H9 (cell line): ENCODE data around the gene MRPL28. TPM values are rescaled to one million over a fixed set of nuclear protein-coding genes. Genes with fewer than 3 reads are reported as not detected.

Experiments
- DNase-seq: peaks from one replicate; pipeline ENCODE4 v3.0.0-alpha.2; 2017
- H2AFZ ChIP-seq: one replicate; pipeline ENCODE4 v1.6.1; 2013; ENCODE audit warnings: mild to moderate bottlenecking, low read length, control low read depth, moderate library complexity
- H2AK5ac ChIP-seq: 2 replicates; pipeline ENCODE4 v1.6.1; 2013; ENCODE audit warnings: low read length, control low read depth, mixed read lengths; ENCODE audit not compliant: insufficient read length
- H2BK120ac ChIP-seq: one replicate; pipeline ENCODE4 v1.6.1; 2013; ENCODE audit warnings: low read depth, mild to moderate bottlenecking, low read length, control low read depth, inconsistent platforms; ENCODE audit not compliant: poor library complexity, severe bottlenecking
- H2BK12ac ChIP-seq: 2 replicates; pipeline ENCODE4 v1.6.1; 2013; ENCODE audit warnings: low read length, control low read depth, mixed read lengths, low read depth; ENCODE audit not compliant: insufficient read length
- H2BK15ac ChIP-seq: 2 replicates; pipeline ENCODE4 v1.6.1; 2013; ENCODE audit warnings: low read depth, low read length, control low read depth
- H2BK20ac ChIP-seq: one replicate; pipeline ENCODE4 v1.6.1; 2013; ENCODE audit warnings: low read depth, mild to moderate bottlenecking, low read length, control low read depth, inconsistent platforms; ENCODE audit not compliant: poor library complexity, severe bottlenecking
- H2BK5ac ChIP-seq: 2 replicates; pipeline ENCODE4 v1.6.1; 2013; ENCODE audit warnings: low read length, control low read depth, mixed read lengths; ENCODE audit not compliant: insufficient read length
- H3K14ac ChIP-seq: 2 replicates; pipeline ENCODE4 v1.6.1; 2013; ENCODE audit warnings: low read length, control low read depth; ENCODE audit not compliant: insufficient read depth
- H3K18ac ChIP-seq: 2 replicates; pipeline ENCODE4 v1.6.1; 2013; ENCODE audit warnings: low read depth, mild to moderate bottlenecking, mixed read lengths, low read length, control low read depth; ENCODE audit not compliant: insufficient read length
- H3K23ac ChIP-seq: 2 replicates; pipeline ENCODE4 v1.6.1; 2013; ENCODE audit warnings: low read length, control low read depth, mixed read lengths, low read depth; ENCODE audit not compliant: insufficient read length
- H3K23me2 ChIP-seq: 2 replicates; pipeline ENCODE4 v1.6.1; 2013; ENCODE audit warnings: low read depth, mild to moderate bottlenecking, mixed read lengths, low read length, control low read depth; ENCODE audit not compliant: insufficient read length, poor library complexity, severe bottlenecking
- H3K27ac ChIP-seq: 2 replicates; pipeline ENCODE4 v1.5.1; 2013; ENCODE audit warnings: low read length, control low read depth, mixed read lengths, low read depth; ENCODE audit not compliant: insufficient read length
- H3K27me3 ChIP-seq: 2 replicates; pipeline ENCODE4 v1.6.1; 2013; ENCODE audit warnings: low read length, control low read depth, inconsistent platforms; ENCODE audit not compliant: insufficient read depth
- H3K4ac ChIP-seq: 2 replicates; pipeline ENCODE4 v1.6.1; 2013; ENCODE audit warnings: low read depth, mild to moderate bottlenecking, control low read depth, inconsistent platforms, low read length, moderate library complexity
- H3K4me1 ChIP-seq: 2 replicates; pipeline ENCODE4 v1.6.1; 2013; ENCODE audit warnings: low read length, control low read depth, inconsistent platforms; ENCODE audit not compliant: insufficient read depth
- H3K4me2 ChIP-seq: 2 replicates; pipeline ENCODE4 v1.6.1; 2013; ENCODE audit warnings: low read length, control low read depth, mixed read lengths; ENCODE audit not compliant: insufficient read length, insufficient read depth
- H3K56ac ChIP-seq: 2 replicates; pipeline ENCODE4 v1.6.1; 2013; ENCODE audit warnings: low read depth, mild to moderate bottlenecking, mixed read lengths, low read length, control low read depth; ENCODE audit not compliant: insufficient read length
- H3K79me1 ChIP-seq: 2 replicates; pipeline ENCODE4 v1.6.1; 2013; ENCODE audit warnings: low read depth, mild to moderate bottlenecking, moderate library complexity, low read length, control low read depth, inconsistent platforms; ENCODE audit not compliant: insufficient read depth, poor library complexity, severe bottlenecking
- H3K79me2 ChIP-seq: 2 replicates; pipeline ENCODE4 v1.6.1; 2013; ENCODE audit warnings: low read length, control low read depth, inconsistent platforms; ENCODE audit not compliant: insufficient read depth
- H3K9ac ChIP-seq: 2 replicates; pipeline ENCODE4 v1.6.1; 2013; ENCODE audit warnings: low read length, control low read depth, mixed read lengths; ENCODE audit not compliant: insufficient read length; ENCODE audit errors: extremely low read depth
- H3K9me3 ChIP-seq: one replicate; pipeline ENCODE4 v1.6.1; 2013; ENCODE audit warnings: low read depth, low read length, inconsistent platforms; ENCODE audit not compliant: control insufficient read depth
- H3T11ph ChIP-seq: one replicate; pipeline ENCODE4 v1.6.1; 2013; ENCODE audit warnings: mild to moderate bottlenecking, low read length, control low read depth, inconsistent platforms
- H4K20me1 ChIP-seq: one replicate; pipeline ENCODE4 v1.6.1; 2013; ENCODE audit not compliant: control insufficient read depth, insufficient read length, insufficient read depth
- H4K5ac ChIP-seq: 2 replicates; pipeline ENCODE4 v1.6.1; 2013; ENCODE audit warnings: low read depth, mild to moderate bottlenecking, mixed read lengths, low read length, control low read depth; ENCODE audit not compliant: insufficient read length
- H4K8ac ChIP-seq: replicated peaks from 2 replicates; pipeline ENCODE4 v1.6.1; 2013; ENCODE audit warnings: low read length, control low read depth, mixed read lengths, low read depth; ENCODE audit not compliant: insufficient read length
- H4K91ac ChIP-seq: 2 replicates; pipeline ENCODE4 v1.6.1; 2013; ENCODE audit warnings: low read depth, mild to moderate bottlenecking, moderate library complexity, mixed read lengths, low read length, control low read depth; ENCODE audit not compliant: insufficient read length
- H3K27ac Mint-ChIP-seq, 3 experiments: 2 replicates in 2 of 3; 3 replicates in 1 of 3; pipeline ENCODE4 v1.8.0; 2020 to 2021; ENCODE audit warnings: mixed read lengths in 3 of 3, mild to moderate bottlenecking in 1 of 3, moderate library complexity in 1 of 3
- H3K27me3 Mint-ChIP-seq: 2 replicates; pipeline ENCODE4 v1.8.0; 2021; ENCODE audit warnings: low read depth, mild to moderate bottlenecking, moderate library complexity, mixed read lengths
- H3K36me3 Mint-ChIP-seq, 3 experiments: 2 replicates in 2 of 3; 3 replicates in 1 of 3; pipeline ENCODE4 v1.8.0; 2020 to 2021; ENCODE audit warnings: low read depth in 3 of 3, mixed read lengths in 3 of 3; ENCODE audit not compliant: insufficient read depth in 1 of 3
- H3K4me1 Mint-ChIP-seq, 2 experiments: 2 replicates each; pipeline ENCODE4 v1.8.0; 2020; ENCODE audit warnings: mixed read lengths in 2 of 2
- H3K4me3 Mint-ChIP-seq, 2 experiments: 2 replicates in 1 of 2; 3 replicates in 1 of 2; pipeline ENCODE4 v1.8.0; 2020 to 2021; ENCODE audit warnings: mild to moderate bottlenecking in 2 of 2, mixed read lengths in 2 of 2, moderate library complexity in 1 of 2
- H3K9me3 Mint-ChIP-seq, 2 experiments: 2 replicates in 1 of 2; 3 replicates in 1 of 2; pipeline ENCODE4 v1.8.0; 2020; ENCODE audit warnings: mild to moderate bottlenecking in 2 of 2, mixed read lengths in 2 of 2, moderate library complexity in 1 of 2
- WGBS: extraction: QIAGEN DNeasy Blood & Tissue Kit; methylation state at CpG from one replicate; pipeline ENCODE4 v1.1.7; 2013; ENCODE audit warnings: missing lambda C conversion rate, low lambda C conversion rate, mixed read lengths; ENCODE audit not compliant: insufficient read length; ENCODE audit errors: extremely low coverage; 5-methylcytosine and 5-hydroxymethylcytosine counted together
- total RNA-seq: library from RNA; stranded (reverse); gene quantifications from 2 replicates; pipeline ENCODE4 v1.2.1, GENCODE V29; 2021
- TF ChIP-seq, protein P1 (sequence below): fragments of 200-600 bp; sonication (generic); conservative IDR thresholded peaks from 3 replicates; pipeline ENCODE4 v1.8.0; 2021; ENCODE audit warnings: antibody characterized with exemption, mild to moderate bottlenecking

The MRPL28 gene
- total RNA-seq, 1 experiment from 2014 or later: 154 TPM

DNA sequence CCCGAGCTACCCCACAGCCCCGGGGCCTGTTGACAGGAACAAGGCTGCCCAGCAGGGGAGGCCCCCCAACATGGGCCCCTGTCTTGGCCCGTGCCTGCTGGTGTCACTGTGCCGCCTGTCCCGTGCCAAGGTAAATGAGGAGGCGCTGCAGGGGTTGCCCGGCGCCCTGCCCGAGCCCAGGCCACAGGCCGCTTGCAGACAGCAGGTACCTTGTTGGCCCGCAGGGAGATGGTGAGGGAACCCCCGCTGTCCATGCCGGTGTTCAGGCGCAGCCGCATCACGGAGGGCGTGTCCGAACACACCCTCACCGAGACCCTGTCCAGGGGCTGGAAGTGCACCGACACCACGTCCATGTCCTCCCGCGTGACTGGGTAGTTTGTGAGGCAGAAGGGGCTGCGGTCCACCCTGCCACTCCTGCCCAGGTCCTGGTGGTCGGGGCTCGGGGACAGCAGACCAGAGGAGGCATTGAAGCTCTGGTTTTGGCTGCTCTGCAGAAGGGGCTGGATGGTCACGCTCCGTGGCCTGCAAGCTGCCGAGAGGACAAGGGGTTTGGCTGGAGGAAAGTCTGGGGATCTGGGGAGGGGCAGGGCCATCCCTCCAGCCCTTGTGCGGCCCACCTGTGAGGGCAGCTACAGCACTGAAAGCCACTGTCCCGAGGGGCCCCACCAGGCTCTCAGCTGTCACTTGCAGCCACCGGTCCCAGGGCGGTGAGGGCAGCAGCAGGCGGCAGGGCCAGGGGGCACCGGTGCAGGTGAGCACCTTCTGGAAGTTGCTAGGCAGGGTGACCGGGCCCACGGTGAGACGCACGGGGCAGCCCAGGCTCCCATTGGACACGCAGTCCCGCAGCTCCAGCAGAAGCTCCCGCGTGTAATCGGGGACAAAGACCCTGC is 5.8 kb upstream of the MRPL28 start:
- Histone ChIP-seq H3K9me3 (no peaks in the 10 kb centered on the region), H2BK20ac (no peak overlapping the region), H4K8ac (no peak overlapping the region), H3K56ac (no peak overlapping the region), H3K27ac (no peak overlapping the region), H2BK12ac (no peak overlapping the region), H3K18ac (no peak overlapping the region), H2BK5ac (no peak overlapping the region), H2AFZ (no peak overlapping the region), H3K4me2 (no peak overlapping the region), H2BK15ac (no peak overlapping the region), H3K23me2 (peaks cover 4% of the 10 kb centered on the region), H2AK5ac (no peak overlapping the region), H4K20me1 (no peaks in the 10 kb centered on the region), H3K9ac (no peak overlapping the region), H3K27me3 (no peaks in the 10 kb centered on the region), H3K4ac (no peak overlapping the region), H3K23ac (no peak overlapping the region), H2BK120ac (no peak overlapping the region), H3K14ac (no peak overlapping the region), H3K79me2 (no peaks in the 10 kb centered on the region; the same call in 1 of the 2 replicates), H4K91ac (no peak overlapping the region), H4K5ac (no peak overlapping the region), H3T11ph (no peak overlapping the region), H3K79me1 (no peaks in the 10 kb centered on the region), H3K4me1 (no peaks in the 10 kb centered on the region)
- Mint-ChIP-seq H3K27me3 (no peaks in the 10 kb centered on the region), H3K4me1 (peaks cover 7 to 21% of the 10 kb centered on the region in 2 experiments), H3K27ac (no peak overlapping the region; a peak in 1 of 7 replicates), H3K9me3 (no peaks in the 10 kb centered on the region), H3K4me3 (no peak overlapping the region), H3K36me3 (peaks cover 5 to 47% (median 20%) of the 10 kb centered on the region in 3 experiments)
- WGBS: no CpG with 5 or more reads among the region's 44 CpGs
- no peak for DNase-seq
- TF ChIP-seq, protein P1, sequence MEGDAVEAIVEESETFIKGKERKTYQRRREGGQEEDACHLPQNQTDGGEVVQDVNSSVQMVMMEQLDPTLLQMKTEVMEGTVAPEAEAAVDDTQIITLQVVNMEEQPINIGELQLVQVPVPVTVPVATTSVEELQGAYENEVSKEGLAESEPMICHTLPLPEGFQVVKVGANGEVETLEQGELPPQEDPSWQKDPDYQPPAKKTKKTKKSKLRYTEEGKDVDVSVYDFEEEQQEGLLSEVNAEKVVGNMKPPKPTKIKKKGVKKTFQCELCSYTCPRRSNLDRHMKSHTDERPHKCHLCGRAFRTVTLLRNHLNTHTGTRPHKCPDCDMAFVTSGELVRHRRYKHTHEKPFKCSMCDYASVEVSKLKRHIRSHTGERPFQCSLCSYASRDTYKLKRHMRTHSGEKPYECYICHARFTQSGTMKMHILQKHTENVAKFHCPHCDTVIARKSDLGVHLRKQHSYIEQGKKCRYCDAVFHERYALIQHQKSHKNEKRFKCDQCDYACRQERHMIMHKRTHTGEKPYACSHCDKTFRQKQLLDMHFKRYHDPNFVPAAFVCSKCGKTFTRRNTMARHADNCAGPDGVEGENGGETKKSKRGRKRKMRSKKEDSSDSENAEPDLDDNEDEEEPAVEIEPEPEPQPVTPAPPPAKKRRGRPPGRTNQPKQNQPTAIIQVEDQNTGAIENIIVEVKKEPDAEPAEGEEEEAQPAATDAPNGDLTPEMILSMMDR: no peak
